Measurements from ENCODE around the gene SLC5A9.

GRCh38 chr1:48198970-48199369, 23.5 kb upstream of the SLC5A9 start:
- TF ChIP-seq EZH2phosphoT487 (IDR thresholded peaks at IDR 0.05): no peak
- TF ChIP-seq, protein P1, sequence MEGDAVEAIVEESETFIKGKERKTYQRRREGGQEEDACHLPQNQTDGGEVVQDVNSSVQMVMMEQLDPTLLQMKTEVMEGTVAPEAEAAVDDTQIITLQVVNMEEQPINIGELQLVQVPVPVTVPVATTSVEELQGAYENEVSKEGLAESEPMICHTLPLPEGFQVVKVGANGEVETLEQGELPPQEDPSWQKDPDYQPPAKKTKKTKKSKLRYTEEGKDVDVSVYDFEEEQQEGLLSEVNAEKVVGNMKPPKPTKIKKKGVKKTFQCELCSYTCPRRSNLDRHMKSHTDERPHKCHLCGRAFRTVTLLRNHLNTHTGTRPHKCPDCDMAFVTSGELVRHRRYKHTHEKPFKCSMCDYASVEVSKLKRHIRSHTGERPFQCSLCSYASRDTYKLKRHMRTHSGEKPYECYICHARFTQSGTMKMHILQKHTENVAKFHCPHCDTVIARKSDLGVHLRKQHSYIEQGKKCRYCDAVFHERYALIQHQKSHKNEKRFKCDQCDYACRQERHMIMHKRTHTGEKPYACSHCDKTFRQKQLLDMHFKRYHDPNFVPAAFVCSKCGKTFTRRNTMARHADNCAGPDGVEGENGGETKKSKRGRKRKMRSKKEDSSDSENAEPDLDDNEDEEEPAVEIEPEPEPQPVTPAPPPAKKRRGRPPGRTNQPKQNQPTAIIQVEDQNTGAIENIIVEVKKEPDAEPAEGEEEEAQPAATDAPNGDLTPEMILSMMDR (IDR thresholded peaks at IDR 0.05): no peak
- no peak for TF ChIP-seq EZH2 (IDR thresholded peaks at IDR 0.05)

All from neural progenitor cell (in vitro differentiated cells).